Liver (tissue), 9 donors: ENCODE data around the gene PRIM2. TPM values are rescaled to one million over a fixed set of nuclear protein-coding genes. Genes with fewer than 3 reads are reported as not detected.
"Not testable (repeated sequence)": the region's sequence is repeated elsewhere in the genome, so short reads cannot be mapped to it uniquely, and the experiment has no call there.

ENCODE experiments used
- DNase-seq: peaks from one replicate; pipeline ENCODE4 v3.0.0-alpha.2; 2017; ENCODE audit warnings: low spot score
- H3K27ac ChIP-seq, 2 donors: one replicate each; pipeline ENCODE4 v1.7.0; 2013; ENCODE audit warnings: inconsistent platforms in 2 of 2, low read length in 2 of 2, control low read depth in 1 of 2, low read depth in 1 of 2, mild to moderate bottlenecking in 1 of 2
- H3K27me3 ChIP-seq, 4 donors: one replicate each; pipeline versions ENCODE4 v1.6.1 to v1.7.0; 2013; ENCODE audit warnings: low read length in 3 of 4, inconsistent platforms in 1 of 4, mild to moderate bottlenecking in 1 of 4, moderate library complexity in 1 of 4; ENCODE audit not compliant: control insufficient read depth in 4 of 4, insufficient read depth in 4 of 4
- H3K36me3 ChIP-seq, 4 donors: one replicate each; pipeline versions ENCODE4 v1.6.1 to v1.7.0; 2013; ENCODE audit warnings: low read length in 3 of 4, mild to moderate bottlenecking in 3 of 4, low read depth in 1 of 4, moderate library complexity in 1 of 4; ENCODE audit not compliant: control insufficient read depth in 4 of 4, insufficient read depth in 3 of 4
- H3K4me1 ChIP-seq, 4 donors: one replicate each; pipeline versions ENCODE4 v1.6.1 to v1.7.0; 2013; ENCODE audit warnings: low read length in 3 of 4, mild to moderate bottlenecking in 3 of 4, moderate library complexity in 1 of 4; ENCODE audit not compliant: control insufficient read depth in 4 of 4, insufficient read depth in 4 of 4
- H3K4me3 ChIP-seq, 3 donors: one replicate each; pipeline versions ENCODE4 v1.6.1 to v1.7.0; 2013; ENCODE audit warnings: low read length in 3 of 3, control low read depth in 1 of 3, low read depth in 1 of 3, mild to moderate bottlenecking in 1 of 3
- H3K9ac ChIP-seq, 2 donors: one replicate each; pipeline ENCODE4 v1.7.0; 2013; ENCODE audit warnings: low read length in 2 of 2, mild to moderate bottlenecking in 2 of 2, moderate library complexity in 2 of 2, control low read depth in 1 of 2, low read depth in 1 of 2
- H3K9me3 ChIP-seq, 4 donors: one replicate each; pipeline versions ENCODE4 v1.6.1 to v1.7.0; 2013; ENCODE audit warnings: low read length in 3 of 4; ENCODE audit not compliant: control insufficient read depth in 4 of 4
- CTCF ChIP-seq: fragments of 150-350 bp; IDR thresholded peaks from 2 replicates; pipeline ENCODE4 v1.5.1; 2017; ENCODE audit warnings: improper control_type of control experiment, low read depth, low read length; ENCODE audit not compliant: missing input control
- EGR1 ChIP-seq, 2 donors: IDR thresholded peaks; 2 replicates each; pipeline ENCODE4 v1.6.1; 2016 to 2018; ENCODE audit warnings: antibody characterized with exemption in 2 of 2, low read depth in 2 of 2
- FOXA1 ChIP-seq: IDR thresholded peaks from 2 replicates; pipeline ENCODE4 v1.6.1; 2016; ENCODE audit warnings: antibody characterized with exemption
- FOXA2 ChIP-seq: IDR thresholded peaks from 2 replicates; pipeline ENCODE4 v1.6.1; 2016; ENCODE audit warnings: antibody characterized with exemption
- GABPA ChIP-seq, 2 donors: IDR thresholded peaks in 1 of 2; conservative IDR thresholded peaks in 1 of 2; 2 replicates each; pipeline ENCODE4 v1.6.1; 2016; ENCODE audit warnings: antibody characterized with exemption in 2 of 2, mild to moderate bottlenecking in 1 of 2, moderate library complexity in 1 of 2
- NR2F2 ChIP-seq: IDR thresholded peaks from 2 replicates; pipeline ENCODE4 v1.6.1; 2016; ENCODE audit warnings: antibody characterized with exemption
- RAD21 ChIP-seq, 2 donors: IDR thresholded peaks; 2 replicates each; pipeline ENCODE4 v1.6.1; 2016; ENCODE audit warnings: antibody characterized with exemption in 2 of 2, mild to moderate bottlenecking in 2 of 2
- REST ChIP-seq: IDR thresholded peaks from 2 replicates; pipeline ENCODE4 v1.6.1; 2016; ENCODE audit warnings: antibody characterized with exemption, mild to moderate bottlenecking
- SP1 ChIP-seq: IDR thresholded peaks from 2 replicates; pipeline ENCODE4 v1.6.1; 2018; ENCODE audit warnings: antibody characterized with exemption, mild to moderate bottlenecking
- WGBS: extraction: QIAGEN DNeasy Blood & Tissue Kit; methylation state at CpG from one replicate; pipeline ENCODE4 v1.1.7; 2013; 5-methylcytosine and 5-hydroxymethylcytosine counted together
- polyA plus RNA-seq, 2 donors: library from polyadenylated mRNA; stranded (reverse) in 1 of 2; unstranded in 1 of 2; fragments of 200-250 nt in 1 of 2; fragments of >200 nt in 1 of 2; fragmentation: Nextera tagmentation in 1 of 2; extraction: Ambion mirVana in 1 of 2; gene quantifications; one replicate each; pipeline versions ENCODE4 v1.2.1 to v1.2.3, GENCODE V29; 2013 to 2015
- total RNA-seq, 2 donors: library from RNA; depleted of rRNA; stranded (reverse); fragments of >200 nt; gene quantifications; one replicate each; pipeline ENCODE4 v1.2.3, GENCODE V29; 2014
- TF ChIP-seq, protein P1 (sequence below): IDR thresholded peaks from 2 replicates; pipeline ENCODE4 v1.6.1; 2016; ENCODE audit warnings: antibody characterized with exemption
- TF ChIP-seq, protein P2 (sequence below): IDR thresholded peaks from 2 replicates; pipeline ENCODE4 v1.6.1; 2016; ENCODE audit warnings: antibody characterized with exemption
- donor health status: healthy.
- donor health status: healthy.
- donor health status: healthy.
- donor health status: healthy.
- donor health status: healthy.

Gene PRIM2
- total and polyA plus RNA-seq, 4 donors = 1.6 to 13.0 (median 3.5) TPM

GRCh38 chr6:57432157-57432556, 114.7 kb downstream of the PRIM2 start:
- no peaks in the 10 kb centered on the region for H3K27me3 ChIP-seq
- no peaks in the 10 kb centered on the region for H3K9me3 ChIP-seq
- H3K36me3 ChIP-seq = no peaks in the 10 kb centered on the region
- H3K9ac ChIP-seq = no peak overlapping the region
- WGBS = 77% methylated on average over 2 of the region's 2 CpGs
- H3K4me1 ChIP-seq = no peaks in the 10 kb centered on the region
- no peak overlapping the region for H3K27ac ChIP-seq
- TF ChIP-seq FOXA1 = no peak
- no peak overlapping the region for H3K4me3 ChIP-seq
- no peak for DNase-seq

- Histone ChIP-seq H3K9me3 (no peaks in the 10 kb centered on the region), H3K27me3 (no peaks in the 10 kb centered on the region), H3K27ac (no peak overlapping the region), H3K36me3 (no peaks in the 10 kb centered on the region), H3K9ac (no peak overlapping the region), H3K4me3 (no peak overlapping the region), H3K4me1 (no peaks in the 10 kb centered on the region)
- TF ChIP-seq CTCF (no peak), NR2F2 (no peak), GABPA (IDR thresholded peaks at IDR 0.05 in 1 of 2, conservative IDR thresholded peaks at IDR 0.05 in 1 of 2) (no peak)
- TF ChIP-seq, protein P1, sequence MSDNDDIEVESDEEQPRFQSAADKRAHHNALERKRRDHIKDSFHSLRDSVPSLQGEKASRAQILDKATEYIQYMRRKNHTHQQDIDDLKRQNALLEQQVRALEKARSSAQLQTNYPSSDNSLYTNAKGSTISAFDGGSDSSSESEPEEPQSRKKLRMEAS = no peak
- 87% methylated on average over 4 of the region's 4 CpGs for WGBS
- no peak for DNase-seq
These were observed 115.7 kb downstream of the PRIM2 start for GRCh38 chr6:57432919-57433684.

DNA sequence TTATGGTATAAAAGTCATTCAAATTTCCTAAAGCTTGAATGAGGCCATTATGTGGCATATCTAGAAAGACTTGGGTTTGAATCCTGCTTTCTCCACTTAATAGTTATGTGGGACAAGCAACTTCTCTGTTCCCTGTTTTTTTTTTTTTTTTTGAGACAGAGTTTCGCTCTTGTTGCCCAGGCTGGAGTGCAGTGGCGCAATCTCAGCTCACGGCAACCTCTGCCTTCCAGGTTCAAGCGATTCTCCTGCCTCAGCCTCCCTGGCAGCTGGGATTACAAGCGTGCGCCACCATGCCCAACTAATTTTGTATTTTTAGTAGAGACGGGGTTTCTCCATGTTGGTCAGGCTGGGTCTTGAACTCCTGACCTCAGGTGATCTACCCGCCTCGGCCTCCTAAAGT, 116.4 kb downstream of the PRIM2 start:
- H3K27me3 ChIP-seq, H3K36me3 ChIP-seq, H3K9ac ChIP-seq, H3K9me3 ChIP-seq, H3K4me1 ChIP-seq, H3K27ac ChIP-seq, H3K4me3 ChIP-seq, DNase-seq: not testable (repeated sequence)
- WGBS = 97% methylated on average over 9 of the region's 9 CpGs

- Histone ChIP-seq H3K4me1 (no peaks in the 10 kb centered on the region), H3K27ac (no peak overlapping the region), H3K9me3 (no peaks in the 10 kb centered on the region), H3K36me3 (no peaks in the 10 kb centered on the region), H3K9ac (no peak overlapping the region), H3K4me3 (no peak overlapping the region), H3K27me3 (no peaks in the 10 kb centered on the region)
- WGBS = 99% methylated on average over 4 of the region's 4 CpGs
- no peak for DNase-seq
- TF ChIP-seq CTCF = no peak
- no peak for TF ChIP-seq FOXA1
- no peak for TF ChIP-seq EGR1 (IDR thresholded peaks at IDR 0.05; ENCODE audit: low read depth in 2 of 2)
- TF ChIP-seq SP1 = no peak
- TF ChIP-seq, protein P2, sequence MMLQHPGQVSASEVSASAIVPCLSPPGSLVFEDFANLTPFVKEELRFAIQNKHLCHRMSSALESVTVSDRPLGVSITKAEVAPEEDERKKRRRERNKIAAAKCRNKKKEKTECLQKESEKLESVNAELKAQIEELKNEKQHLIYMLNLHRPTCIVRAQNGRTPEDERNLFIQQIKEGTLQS = no peak
- TF ChIP-seq RAD21 (IDR thresholded peaks at IDR 0.05) = no peak
- TF ChIP-seq, protein P1 = no peak
- no peak for TF ChIP-seq REST
- TF ChIP-seq FOXA2 = no peak
These were observed 117.5 kb downstream of the PRIM2 start for GRCh38 chr6:57434944-57435343.
